ENCODE measurements around the gene FAM237A.
A peak's percentile ranks its signal among the peaks of the same experiment; 100 is the strongest.

Gene FAM237A

DNA sequence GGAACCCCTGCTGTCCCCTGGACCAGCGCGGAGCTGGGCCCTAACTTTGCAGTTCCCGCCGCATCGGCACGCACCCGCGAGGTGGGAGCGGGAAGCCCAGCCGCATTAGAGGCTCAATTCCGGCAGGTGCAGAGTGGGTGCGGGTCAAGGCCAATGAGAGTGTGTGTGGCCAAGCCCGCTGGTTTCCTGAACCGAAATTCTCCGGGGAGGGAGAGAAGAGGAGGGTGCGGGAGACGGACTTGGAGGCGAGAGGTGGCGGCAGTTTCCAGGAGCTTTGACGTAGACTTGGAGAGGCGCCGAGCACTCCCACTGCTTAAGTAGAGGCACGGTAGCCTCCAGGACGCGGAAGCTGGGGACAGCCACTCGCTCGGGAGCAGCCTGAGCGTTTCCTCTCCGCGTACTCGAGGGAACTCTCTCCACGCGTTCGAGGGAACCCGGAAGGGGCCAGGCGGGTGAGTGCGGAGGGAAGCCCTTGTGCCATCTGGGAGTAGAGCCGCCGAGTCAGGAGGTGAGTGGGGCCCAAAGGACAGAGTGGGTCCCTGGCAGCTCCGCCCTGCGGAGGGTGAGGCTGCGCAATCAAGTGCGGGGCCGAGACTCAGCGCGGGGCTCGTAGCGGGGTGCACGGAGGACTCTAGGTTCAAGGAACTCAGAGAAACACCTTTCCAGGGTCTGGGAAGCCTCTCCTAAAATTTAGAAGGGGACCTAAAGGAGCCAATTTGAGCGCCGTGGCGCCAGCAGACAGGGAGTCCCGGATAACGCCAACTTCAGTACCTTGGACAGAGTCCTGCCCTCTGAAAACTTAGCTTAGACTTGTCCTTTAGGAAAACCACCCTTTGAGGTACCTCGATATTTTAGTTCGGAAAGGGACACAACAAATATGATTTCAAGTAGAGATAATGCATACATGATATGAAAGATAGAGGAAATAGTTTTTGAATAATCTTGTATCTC, at the start of gene FAM237A:
Gene FAM237A, plus strand, starts transcription at position 413 of the 951 bp plus-strand sequence. CDS start 1,750 bp downstream, outside the sequence.
- peak; percentile 16 for DNase-seq (ENCODE audit: low spot score)

DNA sequence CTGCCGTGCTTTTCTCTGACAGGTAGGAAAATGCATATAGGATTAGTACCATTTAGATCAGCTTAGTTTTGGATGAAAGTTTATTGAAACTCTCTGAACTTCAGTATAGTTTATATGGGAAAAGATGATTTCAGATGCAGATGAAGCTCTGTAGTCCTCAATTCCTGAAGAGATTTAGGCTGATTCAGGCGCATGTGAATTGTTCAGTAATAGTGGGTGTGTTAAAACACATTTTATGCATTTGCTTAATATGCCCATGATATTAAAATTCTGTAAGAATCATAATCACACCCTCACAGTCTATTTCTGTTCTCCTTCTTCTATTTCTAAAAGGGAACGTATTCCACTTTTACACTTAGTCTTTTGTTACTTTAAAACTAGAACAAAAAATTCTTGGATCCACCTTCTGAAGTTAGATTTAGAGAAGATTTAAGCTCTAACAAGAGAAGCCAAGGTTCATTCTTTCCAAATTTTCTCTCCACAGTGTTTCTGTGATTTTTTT, 44.5 kb upstream of the FAM237A start:
- no peak for DNase-seq (ENCODE audit: low spot score)

DNA sequence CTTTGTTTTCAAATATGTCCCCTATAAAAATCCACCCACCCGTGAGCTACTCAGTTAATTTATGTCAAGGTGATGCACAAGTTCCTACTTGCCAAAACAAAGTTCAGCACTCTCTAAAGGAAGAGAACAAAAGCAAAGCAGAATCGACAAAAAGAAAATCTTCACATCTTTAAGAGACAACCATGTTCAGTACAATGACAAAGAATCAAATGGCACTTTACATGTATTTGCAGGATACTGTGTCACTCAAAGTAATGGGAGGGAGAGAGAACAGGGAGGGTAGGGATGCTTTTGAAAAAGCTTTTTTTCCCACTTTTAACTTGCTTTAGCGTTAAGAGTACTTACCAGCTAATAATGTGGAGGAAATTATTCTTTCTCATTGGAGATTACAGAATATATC, 39.0 kb upstream of the FAM237A start:
- no peak for DNase-seq (ENCODE audit: low spot score)

DNA sequence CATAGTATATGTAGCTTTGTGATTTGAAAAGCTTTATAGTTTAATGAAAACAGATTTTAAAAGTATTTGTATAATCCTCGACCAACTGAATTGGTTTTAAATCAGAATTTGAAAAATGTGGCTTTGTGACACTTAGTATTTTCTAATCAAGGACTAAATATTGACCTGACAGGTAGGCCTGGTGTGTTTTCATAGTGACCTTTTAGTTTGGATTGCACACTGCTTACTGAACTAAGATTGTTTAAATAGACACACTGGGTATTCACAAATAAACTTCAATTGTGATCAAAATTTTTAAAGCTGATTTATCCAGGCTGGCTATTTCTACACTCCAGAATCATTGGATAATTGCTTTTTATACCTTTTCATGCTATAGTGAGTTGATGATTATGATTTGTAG, 31.8 kb upstream of the FAM237A start:
- no peak for DNase-seq (ENCODE audit: low spot score)

DNA sequence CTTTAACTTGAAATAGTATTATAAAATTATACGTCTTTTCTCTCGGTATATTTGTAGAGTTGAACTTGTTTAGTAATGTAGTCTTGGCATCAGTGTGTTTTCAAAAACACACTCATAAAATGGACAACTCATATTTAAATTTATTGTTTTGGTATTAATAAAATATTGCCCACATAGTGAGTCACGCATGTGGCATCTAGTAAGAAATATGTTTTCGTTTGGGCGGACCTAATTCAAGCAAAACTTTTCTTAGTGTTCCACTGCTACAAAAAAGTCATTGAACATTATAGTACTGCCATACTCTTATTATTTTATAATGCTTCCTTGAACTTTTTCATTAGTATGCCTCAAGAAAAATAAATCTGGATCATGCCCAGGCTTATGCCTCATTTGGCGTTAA, 31.1 kb upstream of the FAM237A start:
- DNase-seq (ENCODE audit: low spot score): no peak

DNA sequence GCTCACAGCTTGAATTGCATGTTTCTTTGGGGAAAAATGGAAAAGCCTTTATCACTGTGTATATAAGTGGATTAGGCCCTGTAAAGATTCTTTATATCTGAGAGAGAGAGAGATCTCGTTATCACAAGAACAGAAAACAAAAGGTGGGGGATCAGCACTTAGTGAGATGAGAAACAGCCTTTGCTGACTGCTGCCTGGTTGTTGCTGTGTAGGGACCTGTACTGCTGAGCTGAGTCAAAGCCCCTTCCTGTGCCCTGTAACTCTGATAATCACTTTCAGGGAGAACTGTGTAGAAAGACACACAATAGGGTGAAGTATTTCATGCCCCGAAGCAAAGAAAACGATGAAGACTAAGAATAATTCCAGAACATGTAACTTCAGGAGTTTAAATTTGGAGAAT, 30.6 kb upstream of the FAM237A start:
- no peak for DNase-seq (ENCODE audit: low spot score)

DNA sequence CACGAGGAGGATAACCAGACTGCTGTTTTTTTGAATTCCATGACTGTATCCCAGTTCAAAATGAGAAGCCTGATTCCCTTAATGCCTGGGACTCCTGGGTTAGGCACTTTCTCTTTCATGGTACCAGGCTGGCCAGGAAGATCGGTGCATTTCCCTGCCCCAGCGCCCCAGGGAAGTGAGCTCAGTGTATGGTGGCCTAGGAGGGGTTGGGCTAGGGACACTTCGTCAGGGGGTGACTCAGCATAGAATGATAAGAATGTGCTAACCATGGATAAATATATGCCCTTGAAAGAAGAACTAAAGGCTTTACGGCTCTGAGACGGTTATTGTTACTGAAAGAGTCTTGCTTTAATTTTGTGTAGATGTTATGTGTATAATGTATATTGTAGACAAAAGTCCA, 27.5 kb upstream of the FAM237A start:
- peak; percentile 55 for DNase-seq (ENCODE audit: low spot score)

DNA sequence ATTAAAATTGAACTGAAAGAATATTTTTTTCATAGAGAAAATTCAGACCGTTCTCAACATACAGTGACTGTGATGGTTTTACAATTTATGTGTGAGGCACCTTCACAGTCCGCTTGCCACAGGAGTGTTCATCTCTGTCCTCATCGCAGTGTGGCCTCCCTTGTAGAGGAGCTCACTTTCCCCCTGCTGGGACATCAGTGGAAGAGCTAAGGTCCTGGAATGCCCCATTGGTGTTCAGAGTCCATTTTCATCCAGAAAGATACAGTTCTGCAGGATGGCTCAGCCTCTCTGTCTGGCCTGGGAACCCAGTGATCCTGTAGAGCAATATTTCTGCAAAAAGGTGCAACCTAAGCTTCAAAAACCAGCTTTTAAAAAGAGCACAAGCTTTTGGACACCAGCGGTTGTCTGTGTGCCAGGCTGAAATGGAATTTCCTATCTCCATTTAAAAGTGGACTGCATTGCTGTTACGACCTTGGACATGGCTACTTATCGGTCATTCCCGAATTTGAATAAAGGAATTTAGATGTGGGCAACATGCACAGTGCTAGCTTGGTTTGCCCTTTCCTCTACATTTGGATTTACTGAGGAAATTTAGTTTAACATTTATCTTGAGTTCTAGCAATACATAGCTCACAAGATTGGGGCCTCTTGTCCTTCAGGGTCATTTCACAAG, 26.7 kb upstream of the FAM237A start:
- DNase-seq (ENCODE audit: low spot score): no peak

DNA sequence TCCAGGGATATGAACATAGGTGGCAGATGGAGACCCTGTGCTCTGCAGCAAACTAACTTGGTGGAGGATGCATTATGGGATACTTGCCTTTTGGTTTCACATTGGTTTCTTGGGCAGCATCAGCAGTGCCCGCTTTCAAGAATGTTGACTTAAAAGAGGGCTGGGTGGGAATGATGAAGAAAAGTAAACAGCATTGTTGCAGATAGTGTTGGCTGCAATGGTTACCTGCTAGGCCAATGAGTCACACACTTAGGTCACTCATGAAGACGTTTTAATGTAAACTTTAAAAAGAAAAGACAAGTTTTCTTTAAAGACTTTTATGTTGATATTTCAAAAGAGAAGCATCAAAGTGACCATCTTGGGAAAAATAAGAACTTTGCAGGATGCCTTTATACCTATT, 26.1 kb upstream of the FAM237A start:
- no peak for DNase-seq (ENCODE audit: low spot score)

DNA sequence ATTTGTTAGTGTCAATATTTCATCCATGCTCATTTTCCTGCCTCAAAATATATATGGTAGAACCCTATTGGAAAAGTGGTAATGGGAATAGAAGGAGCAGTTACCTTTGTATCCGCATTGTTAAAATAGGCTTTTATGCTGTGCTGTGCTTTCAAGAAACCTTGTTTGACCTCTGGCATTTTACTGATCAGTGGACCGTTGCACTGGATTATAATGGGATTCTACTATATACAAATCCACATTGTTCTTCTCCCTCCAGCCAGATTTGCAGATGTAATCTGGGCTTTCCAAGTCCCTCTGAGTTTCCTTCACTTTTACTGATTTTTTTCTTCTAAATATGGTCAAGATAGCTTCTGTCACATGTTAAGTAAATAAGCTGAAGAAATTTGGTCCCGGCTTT, 23.3 kb upstream of the FAM237A start:
- DNase-seq (ENCODE audit: low spot score): no peak

DNA sequence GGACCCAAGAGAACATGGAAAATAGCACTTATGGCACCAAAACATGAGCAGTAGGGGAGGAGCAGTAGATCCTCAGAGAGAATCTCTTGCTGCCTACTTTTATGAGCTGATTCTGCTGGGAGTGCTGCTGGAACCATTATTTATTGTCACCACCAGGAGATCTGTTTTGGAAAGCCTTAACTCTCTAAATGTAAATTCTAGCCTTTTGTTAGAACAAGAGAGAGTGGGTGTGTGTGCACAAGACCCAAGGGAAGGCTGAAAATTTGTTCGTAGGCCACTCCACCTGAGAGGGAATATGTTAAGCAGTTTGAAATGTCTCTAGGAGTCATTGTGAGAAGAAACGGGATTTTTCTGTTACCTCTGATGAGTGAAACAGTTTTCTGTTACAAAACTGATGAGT, 16.2 kb upstream of the FAM237A start:
- no peak for DNase-seq (ENCODE audit: low spot score)

DNA sequence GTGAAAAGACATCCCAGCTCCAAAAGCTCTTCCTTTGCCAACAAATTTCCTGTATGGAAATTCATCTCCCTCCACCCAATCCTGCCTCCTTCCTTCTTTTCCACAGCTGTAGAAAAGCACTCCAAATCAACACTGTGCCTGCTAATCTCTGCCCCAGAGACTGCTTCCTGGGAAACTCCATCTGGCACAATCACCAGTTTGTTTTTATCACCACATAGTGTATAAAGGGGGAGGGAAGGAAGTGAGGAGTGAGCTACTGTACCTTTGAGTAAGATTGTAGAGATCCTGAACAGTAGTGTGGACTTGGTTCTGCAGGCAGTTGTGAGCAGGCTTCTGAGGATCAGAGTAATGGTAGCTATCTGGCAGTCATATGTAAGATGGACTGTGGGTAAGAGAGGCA, 14.7 kb upstream of the FAM237A start:
- no peak for DNase-seq (ENCODE audit: low spot score)

DNA sequence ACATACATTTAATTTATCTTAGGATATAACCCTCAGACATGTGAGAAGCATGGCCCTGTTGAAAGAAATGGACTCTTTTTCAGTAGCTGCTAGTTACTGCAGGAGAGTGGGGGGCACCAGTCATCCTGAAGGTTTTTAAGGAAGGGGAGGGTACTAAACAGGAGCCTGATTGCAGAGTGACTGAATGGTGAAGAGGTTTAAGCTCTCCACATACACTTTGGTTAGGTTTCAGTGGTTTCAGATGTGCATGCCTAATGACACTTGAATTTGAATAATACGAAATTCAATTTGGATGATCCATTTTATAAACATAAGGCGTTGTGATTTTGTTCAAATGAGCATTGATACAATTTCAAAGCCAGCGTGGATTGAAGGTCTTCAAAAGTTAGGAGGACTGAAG, 10.9 kb upstream of the FAM237A start:
- no peak for DNase-seq (ENCODE audit: low spot score)

DNA sequence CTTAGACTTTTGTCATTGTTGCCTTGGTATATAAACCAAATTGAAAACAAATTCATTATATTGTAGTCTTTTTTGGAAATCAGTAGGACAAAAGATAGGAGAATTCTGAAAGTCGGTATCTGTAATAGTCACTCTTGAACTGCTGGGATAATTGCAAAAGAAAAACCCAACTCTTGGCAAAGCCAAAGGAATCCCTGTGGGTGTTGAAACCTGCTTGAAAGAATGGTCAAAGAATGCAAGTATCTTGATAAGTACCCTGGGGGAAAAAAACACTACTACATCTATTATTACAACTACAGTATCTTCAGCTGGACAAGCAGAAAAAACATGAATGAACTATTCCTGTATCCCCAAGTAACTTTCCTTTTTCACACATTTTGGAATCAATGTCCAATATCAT, 7.3 kb upstream of the FAM237A start:
- no peak for DNase-seq (ENCODE audit: low spot score)

DNA sequence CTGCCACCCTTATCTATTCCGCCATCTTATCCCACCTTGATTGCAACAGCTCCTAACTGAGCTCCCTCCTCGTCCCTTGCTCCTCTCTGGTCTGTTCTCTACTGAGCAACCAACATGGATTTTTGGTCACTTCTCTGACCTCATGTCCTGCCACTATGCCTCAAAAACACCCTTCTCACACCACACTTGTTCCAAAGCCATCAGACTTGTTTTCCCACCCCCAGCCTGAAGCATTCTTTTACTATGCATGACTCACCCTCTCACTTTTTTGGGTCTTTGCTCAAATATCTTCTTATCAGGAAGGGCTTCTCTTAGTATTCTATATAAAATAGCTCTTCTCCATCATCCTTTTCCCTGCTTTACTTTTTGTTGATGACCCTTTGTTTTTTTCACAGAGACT, 2.7 kb upstream of the FAM237A start:
- no peak for DNase-seq (ENCODE audit: low spot score)

DNA sequence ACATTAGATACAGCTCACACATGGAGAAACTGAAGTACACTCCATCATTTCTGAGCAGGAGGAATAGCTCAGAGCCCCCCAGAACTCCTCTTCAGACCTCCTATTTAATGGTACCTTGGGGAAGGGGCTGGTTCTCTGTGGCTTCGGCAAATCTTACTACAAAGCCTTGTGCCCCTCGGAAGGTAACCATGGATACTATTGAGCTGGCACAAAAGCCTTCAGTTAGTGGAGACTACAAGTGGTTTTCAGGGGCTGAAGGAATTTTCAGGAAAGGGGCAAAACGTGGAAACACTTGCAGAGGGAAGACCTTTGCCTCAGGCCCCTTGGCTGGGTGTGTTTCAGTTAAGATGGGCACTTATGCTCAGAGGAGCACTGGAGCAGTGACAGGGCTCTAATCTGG, 1.1 kb upstream of the FAM237A start:
- DNase-seq (ENCODE audit: low spot score): no peak

DNA sequence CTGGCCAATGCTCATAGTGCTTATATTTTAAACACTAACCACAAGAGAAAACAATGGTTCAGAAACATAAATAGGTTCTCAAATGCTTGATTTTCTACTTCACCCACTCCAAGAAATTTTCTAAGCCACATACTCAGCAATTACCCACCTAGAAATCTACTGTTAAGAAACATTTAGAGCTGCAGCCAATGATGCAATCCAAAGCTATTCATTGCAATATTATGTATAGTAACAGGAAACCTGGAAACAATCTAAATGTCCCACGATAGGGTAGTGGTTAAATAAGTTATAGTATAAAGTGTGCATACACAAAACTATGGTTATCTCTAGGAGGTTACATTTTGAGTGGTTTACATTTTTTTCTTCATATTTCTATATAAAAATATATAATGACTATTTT, 5.7 kb downstream of the FAM237A start:
- DNase-seq (ENCODE audit: low spot score): peak; percentile 1

DNA sequence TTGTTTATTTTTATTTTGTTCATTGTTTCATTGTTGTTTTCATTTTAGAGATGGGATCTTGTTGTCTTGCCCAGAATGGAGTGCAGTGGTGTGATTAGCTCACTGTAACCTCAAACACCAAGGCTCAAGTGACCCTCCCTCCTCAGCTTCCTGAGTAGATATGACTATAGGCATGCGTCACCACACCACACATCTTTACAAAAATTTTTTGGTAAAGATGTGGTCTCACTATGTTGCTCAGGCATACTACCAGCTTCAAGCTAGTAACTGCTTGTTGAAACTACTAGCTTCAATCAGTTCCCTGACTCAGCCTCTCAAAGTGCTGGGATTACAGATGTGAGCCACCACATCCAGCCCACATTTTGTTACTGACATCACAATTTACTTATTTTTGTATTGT, 14.8 kb downstream of the FAM237A start:
- peak; percentile 9 for DNase-seq (ENCODE audit: low spot score)

DNA sequence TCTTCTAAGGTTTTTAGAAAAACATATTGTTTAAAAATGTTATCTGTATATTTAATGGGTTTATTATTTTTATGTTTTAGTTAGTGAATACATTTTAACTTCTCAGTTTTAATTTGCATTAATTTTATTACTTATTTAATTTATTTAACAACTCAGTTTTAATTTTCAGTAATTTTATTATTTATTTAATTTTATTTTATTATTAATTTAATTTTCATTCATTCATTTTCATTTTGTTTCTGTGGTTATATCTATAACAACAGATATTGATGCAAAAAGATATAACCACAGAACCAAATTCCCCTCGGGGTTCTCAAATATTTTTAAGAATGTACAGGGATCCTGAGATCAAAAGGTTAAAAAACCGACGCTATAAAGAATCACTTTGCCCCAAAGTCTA, 23.0 kb downstream of the FAM237A start:
- DNase-seq (ENCODE audit: low spot score): no peak

DNA sequence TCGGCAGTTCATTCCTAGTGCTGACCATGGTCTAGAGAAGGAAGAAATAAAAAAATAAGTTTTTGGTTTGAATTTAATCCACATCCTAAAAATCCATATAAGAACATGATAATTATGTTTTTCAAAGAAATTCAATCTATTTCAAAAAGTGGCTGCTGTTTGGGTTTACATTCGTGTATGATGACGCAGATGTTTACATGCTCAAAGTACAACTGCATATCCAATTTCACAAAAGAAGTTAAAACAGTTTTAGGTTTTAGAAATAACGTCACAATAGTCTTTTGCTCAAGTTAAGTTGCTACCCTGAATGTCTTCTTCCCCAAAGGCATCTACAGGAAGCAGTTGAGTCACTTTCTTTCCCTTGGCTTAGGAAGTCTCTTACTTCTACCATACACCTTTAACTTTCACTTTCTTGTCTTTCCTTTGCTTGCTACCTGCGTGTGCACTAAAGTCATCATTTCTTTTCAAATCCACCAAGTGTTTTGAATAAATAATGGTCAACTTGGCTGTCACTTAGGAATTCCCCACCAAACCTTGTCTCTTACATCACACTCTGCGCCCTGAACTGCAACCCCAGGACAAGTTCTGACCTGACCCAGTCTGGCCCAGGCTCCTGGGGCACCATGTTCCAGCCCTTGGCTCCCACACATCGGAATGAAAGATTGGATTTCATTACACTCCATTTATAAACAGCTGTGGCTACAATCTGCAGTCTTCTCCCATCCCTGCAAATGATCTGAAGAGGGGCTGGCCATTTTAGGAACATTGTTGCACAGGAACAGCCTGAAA, 28.4 kb downstream of the FAM237A start:
- DNase-seq (ENCODE audit: low spot score): no peak

DNA sequence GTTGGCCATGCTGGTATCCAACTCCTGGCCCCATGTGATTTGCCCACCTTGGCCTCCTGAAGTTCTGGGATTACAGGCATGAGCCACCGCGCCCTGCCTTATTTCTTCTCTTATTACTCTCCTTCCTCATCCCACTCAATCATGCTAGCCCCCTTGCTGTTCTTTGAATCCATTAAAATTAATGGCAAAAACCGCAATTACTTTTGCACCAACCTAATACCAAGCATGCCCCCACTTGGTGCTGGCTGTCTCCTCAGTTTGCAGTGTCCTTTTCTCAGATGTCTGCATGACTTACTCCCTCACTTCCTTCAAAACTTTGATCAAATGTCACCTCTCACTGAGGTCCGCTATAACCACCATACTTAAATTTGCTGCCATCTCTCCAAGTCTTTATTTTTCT, 41.3 kb downstream of the FAM237A start:
- DNase-seq (ENCODE audit: low spot score): no peak

DNA sequence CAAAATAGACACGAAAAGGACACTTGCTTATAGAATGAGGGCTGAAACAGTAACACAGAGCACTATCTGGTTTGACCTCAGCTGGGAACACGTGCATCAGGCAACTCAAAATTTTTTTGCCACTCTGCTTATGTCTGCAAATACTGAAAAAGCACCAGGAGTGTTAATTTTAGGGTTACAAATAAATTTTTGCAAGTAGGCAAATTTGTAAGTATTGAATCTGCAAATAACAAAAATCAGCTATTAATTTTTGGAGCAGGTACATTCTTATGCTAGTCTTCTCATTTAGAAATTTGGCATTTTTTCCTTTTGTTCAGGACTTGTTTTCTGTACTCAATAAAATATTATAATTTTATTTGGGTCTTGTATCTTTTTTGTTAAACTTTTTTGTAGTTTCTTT, 46.2 kb downstream of the FAM237A start:
- no peak for DNase-seq (ENCODE audit: low spot score)

DNA sequence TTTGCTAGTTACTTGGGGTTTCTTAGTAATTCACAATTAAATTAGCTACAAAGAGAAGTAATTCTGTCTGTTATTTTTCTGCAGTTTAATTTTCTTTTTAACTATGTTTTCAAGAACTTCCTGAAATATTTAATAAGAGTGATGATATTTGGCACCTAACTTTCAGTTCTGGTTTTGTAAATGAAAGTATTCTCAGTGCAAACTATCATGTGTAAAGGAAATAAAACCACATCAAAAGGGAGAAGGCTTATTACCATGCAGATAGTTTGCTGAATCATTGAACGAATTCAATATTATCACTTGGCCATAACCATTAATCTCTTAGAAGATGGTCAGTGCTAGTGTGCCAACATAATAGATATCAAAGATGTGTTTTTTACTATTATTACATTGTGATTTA, 46.7 kb downstream of the FAM237A start:
- DNase-seq (ENCODE audit: low spot score): no peak

All from RKO (cell line).